Activated gamma-delta T cell treated with anti-CD3 and anti-CD28 coated beads, Interleukin-2, amount 50 U/mL, for 16 hours (primary cell): Measurements from ENCODE around the gene SPIB.
A peak's percentile ranks its signal among the peaks of the same experiment; 100 is the strongest.

ENCODE experiments used
- DNase-seq: peaks from one replicate; pipeline ENCODE4 v3.0.0-alpha.2; 2020; ENCODE audit warnings: low read depth

Gene SPIB

GRCh38 chr19:50392759-50393158, 26.0 kb upstream of the SPIB start:
- DNase-seq = no peak

GRCh38 chr19:50393589-50393988, 25.1 kb upstream of the SPIB start:
- DNase-seq = no peak

GRCh38 chr19:50394017-50394416, 24.7 kb upstream of the SPIB start:
- DNase-seq = no peak

- no peak for DNase-seq
Measured at GRCh38 chr19:50398675-50399367, 19.9 kb upstream of the SPIB start.

- DNase-seq = no peak
Measured at GRCh38 chr19:50399368-50399745, 19.4 kb upstream of the SPIB start.

- DNase-seq = no peak
Measured at GRCh38 chr19:50401605-50402450, 16.9 kb upstream of the SPIB start.

GRCh38 chr19:50402544-50403301, 16.0 kb upstream of the SPIB start:
- no peak for DNase-seq

GRCh38 chr19:50406156-50406820, 12.4 kb upstream of the SPIB start:
- DNase-seq = no peak

GRCh38 chr19:50406829-50407228, 11.9 kb upstream of the SPIB start:
- no peak for DNase-seq

GRCh38 chr19:50409347-50409746, 9.4 kb upstream of the SPIB start:
- DNase-seq = no peak

GRCh38 chr19:50410109-50410508, 8.6 kb upstream of the SPIB start:
- no peak for DNase-seq

GRCh38 chr19:50412419-50412818, 6.3 kb upstream of the SPIB start:
- DNase-seq = no peak

- DNase-seq = no peak
Measured at GRCh38 chr19:50413096-50413495, 5.6 kb upstream of the SPIB start.

- DNase-seq = no peak
Measured at GRCh38 chr19:50413531-50413930, 5.2 kb upstream of the SPIB start.

GRCh38 chr19:50414864-50415660, 3.7 kb upstream of the SPIB start:
- peak; percentile 49 for DNase-seq

- no peak for DNase-seq
Measured at GRCh38 chr19:50415661-50416033, 3.1 kb upstream of the SPIB start.

GRCh38 chr19:50416034-50416977, 2.4 kb upstream of the SPIB start:
- DNase-seq = no peak

GRCh38 chr19:50417111-50418081, 1.3 kb upstream of the SPIB start:
- DNase-seq = no peak

- DNase-seq = no peak
Measured at GRCh38 chr19:50419022-50419579, 363 bp downstream of the SPIB start.
